Cardiac muscle cell (in vitro differentiated cells and primary cell): Measurements from ENCODE around the gene RNF38. TPM values are rescaled to one million over a fixed set of nuclear protein-coding genes. Genes with fewer than 3 reads are reported as not detected.

Experiments used
- DNase-seq, 2 donors: peaks; one replicate each; pipeline versions ENCODE4 v3.0.0 to v3.0.0-alpha.2; 2010 to 2017; ENCODE audit warnings: low read depth in 1 of 2, low spot score in 1 of 2
- H3K27ac ChIP-seq: fragments of 200-600 bp; sonication (generic); 2 replicates; pipeline ENCODE4 v1.5.1; 2016
- H3K27me3 ChIP-seq: fragments of 200-600 bp; sonication (generic); 2 replicates; pipeline ENCODE4 v1.6.0; 2016; ENCODE audit warnings: control low read depth
- H3K36me3 ChIP-seq: fragments of 200-600 bp; sonication (generic); 2 replicates; pipeline ENCODE4 v1.5.1; 2016; ENCODE audit warnings: control low read depth
- H3K4me1 ChIP-seq: fragments of 200-600 bp; sonication (generic); 2 replicates; pipeline ENCODE4 v1.8.1; 2017; ENCODE audit warnings: low read depth, mild to moderate bottlenecking, mixed run types
- H3K4me3 ChIP-seq: fragments of 200-600 bp; sonication (generic); 2 replicates; pipeline ENCODE4 v1.5.1; 2016; ENCODE audit warnings: mild to moderate bottlenecking
- H3K9me3 ChIP-seq: fragments of 200-600 bp; sonication (generic); 2 replicates; pipeline ENCODE4 v1.5.1; 2017; ENCODE audit warnings: low read depth, mild to moderate bottlenecking, control low read depth
- CTCF ChIP-seq: IDR thresholded peaks from 2 replicates; pipeline ENCODE4 v1.5.1; 2012; ENCODE audit warnings: low read depth, mild to moderate bottlenecking, low read length
- polyA plus RNA-seq: library from polyadenylated mRNA; unstranded; fragments of >200 nt; fragmentation: Nextera tagmentation; extraction: Ambion mirVana; gene quantifications from 2 replicates; pipeline ENCODE4 v1.2.1, GENCODE V29; 2016
- total RNA-seq: library from RNA; depleted of rRNA; stranded (reverse); fragments of >200 nt; gene quantifications from 2 replicates; pipeline ENCODE4 v1.2.3, GENCODE V29; 2016

Gene RNF38
- total and polyA plus RNA-seq, 2 experiments from 2014 or later: 20.1 to 26.3 TPM

- Histone ChIP-seq H3K9me3 (no peaks in the 10 kb centered on the region), H3K36me3 (no peaks in the 10 kb centered on the region), H3K4me1 (peaks cover 6% of the 10 kb centered on the region), H3K4me3 (no peak overlapping the region), H3K27me3 (no peaks in the 10 kb centered on the region), H3K27ac (peak overlapping the region; percentile 58)
- TF ChIP-seq CTCF: no peak
- DNase-seq: no peak
These were observed 80.3 kb downstream of the RNF38 start for GRCh38 chr9:36319806-36320205.

GRCh38 chr9:36319183-36319582, 80.9 kb downstream of the RNF38 start:
- Histone ChIP-seq H3K27me3 (no peaks in the 10 kb centered on the region), H3K4me3 (no peak overlapping the region), H3K27ac (no peak overlapping the region), H3K4me1 (peaks cover 6% of the 10 kb centered on the region), H3K36me3 (no peaks in the 10 kb centered on the region), H3K9me3 (no peaks in the 10 kb centered on the region)
- TF ChIP-seq CTCF: no peak
- no peak for DNase-seq

GRCh38 chr9:36318212-36318802, 81.8 kb downstream of the RNF38 start:
- no peaks in the 10 kb centered on the region for H3K9me3 ChIP-seq
- no peak for DNase-seq
- TF ChIP-seq CTCF: no peak
- no peak overlapping the region for H3K27ac ChIP-seq
- H3K4me3 ChIP-seq: no peak overlapping the region
- H3K27me3 ChIP-seq: no peaks in the 10 kb centered on the region
- H3K4me1 ChIP-seq: peaks cover 6% of the 10 kb centered on the region
- no peaks in the 10 kb centered on the region for H3K36me3 ChIP-seq

GRCh38 chr9:36317766-36318165, 82.3 kb downstream of the RNF38 start:
- no peaks in the 10 kb centered on the region for H3K36me3 ChIP-seq
- no peak for DNase-seq
- peaks cover 6% of the 10 kb centered on the region for H3K4me1 ChIP-seq
- TF ChIP-seq CTCF: no peak
- H3K27ac ChIP-seq: no peak overlapping the region
- H3K9me3 ChIP-seq: no peaks in the 10 kb centered on the region
- no peaks in the 10 kb centered on the region for H3K27me3 ChIP-seq
- no peak overlapping the region for H3K4me3 ChIP-seq

GRCh38 chr9:36316611-36317317, 83.3 kb downstream of the RNF38 start:
- no peak for TF ChIP-seq CTCF
- Histone ChIP-seq H3K27ac (no peak overlapping the region), H3K4me1 (peaks cover 6% of the 10 kb centered on the region), H3K9me3 (no peaks in the 10 kb centered on the region), H3K27me3 (no peaks in the 10 kb centered on the region), H3K36me3 (no peaks in the 10 kb centered on the region), H3K4me3 (no peak overlapping the region)
- DNase-seq: peak in 1 of 2 donors; percentile 81
